SU-DHL-6 (cell line): ENCODE measurements around the gene EDRF1.

Experiments used
- H2AFZ ChIP-seq: fragments of 200-600 bp; sonication (generic); 2 replicates; pipeline ENCODE4 v1.6.1; 2014; ENCODE audit warnings: low read depth, mild to moderate bottlenecking, moderate library complexity, mixed read lengths, antibody characterized with exemption, low read length; ENCODE audit not compliant: severe bottlenecking
- H3F3A ChIP-seq: fragments of 200-600 bp; shearing (Covaris generic); 2 replicates; pipeline ENCODE4 v1.6.0; 2016; ENCODE audit warnings: antibody characterized with exemption, mild to moderate bottlenecking; ENCODE audit not compliant: insufficient read depth
- H3K27ac ChIP-seq: fragments of 200-600 bp; sonication (generic); 2 replicates; pipeline ENCODE4 v1.5.1; 2016; ENCODE audit warnings: low read depth, mild to moderate bottlenecking, low read length, moderate library complexity, mixed read lengths
- H3K27me3 ChIP-seq: fragments of 200-600 bp; sonication (generic), shearing (Covaris generic); 2 replicates; pipeline ENCODE4 v1.6.0; 2014; ENCODE audit warnings: mild to moderate bottlenecking, low read length
- H3K36me3 ChIP-seq: fragments of 200-600 bp; sonication (generic); 2 replicates; pipeline ENCODE4 v1.6.1; 2014; ENCODE audit warnings: mild to moderate bottlenecking, low read length, mixed read lengths
- H3K4me2 ChIP-seq: fragments of 300-600, 200-600 bp; shearing (Covaris generic), sonication (generic); 2 replicates; pipeline ENCODE4 v1.6.0; 2014; ENCODE audit warnings: low read length, low read depth, mild to moderate bottlenecking; ENCODE audit not compliant: poor library complexity, severe bottlenecking
- H3K4me3 ChIP-seq: fragments of 200-600 bp; sonication (generic); 2 replicates; pipeline ENCODE4 v1.5.1; 2014; ENCODE audit warnings: antibody characterized with exemption, low read length, mild to moderate bottlenecking, mixed read lengths; ENCODE audit not compliant: insufficient read depth, poor library complexity, severe bottlenecking
- H3K79me2 ChIP-seq: fragments of 200-600 bp; sonication (generic); 2 replicates; pipeline ENCODE4 v1.6.1; 2014; ENCODE audit warnings: mild to moderate bottlenecking, low read length, moderate library complexity; ENCODE audit not compliant: insufficient read depth
- H3K9ac ChIP-seq: fragments of 200-600 bp; sonication (generic); 2 replicates; pipeline ENCODE4 v1.7.0; 2014; ENCODE audit warnings: mild to moderate bottlenecking, low read length
- H3K9me2 ChIP-seq: fragments of 200-600 bp; sonication (generic); replicated peaks from 2 replicates; pipeline ENCODE4 v1.6.1; 2014; ENCODE audit warnings: low read length; ENCODE audit not compliant: insufficient read depth
- H3K9me3 ChIP-seq: fragments of 200-600 bp; sonication (generic); 2 replicates; pipeline ENCODE4 v1.6.1; 2014; ENCODE audit warnings: low read length, mixed read lengths; ENCODE audit not compliant: insufficient read depth
- H4K20me1 ChIP-seq: fragments of 200-600 bp; sonication (generic); 2 replicates; pipeline ENCODE4 v1.6.1; 2014; ENCODE audit warnings: low read depth, mild to moderate bottlenecking, antibody characterized with exemption, low read length, moderate library complexity, mixed read lengths
- CTCF ChIP-seq: fragments of 200-600 bp; sonication (generic); IDR thresholded peaks from one replicate; pipeline ENCODE4 v1.5.1; 2017; ENCODE audit warnings: antibody characterized with exemption, mild to moderate bottlenecking, low read length, moderate library complexity; ENCODE audit not compliant: insufficient read depth, poor library complexity, severe bottlenecking
- EZH2phosphoT487 ChIP-seq: fragments of 200-600 bp; sonication (generic), shearing (Covaris generic); conservative IDR thresholded peaks from 2 replicates; pipeline ENCODE4 v1.6.1; 2018; ENCODE audit warnings: mild to moderate bottlenecking, antibody characterized with exemption, low read length, moderate library complexity, mixed read lengths

The EDRF1 gene

GRCh38 chr10:125802131-125802530 is 82.6 kb downstream of the EDRF1 start:
- Histone ChIP-seq H3K36me3 (peaks cover 7% of the 10 kb centered on the region), H3K27ac (no peak overlapping the region)

GRCh38 chr10:125802739-125803138 is 83.2 kb downstream of the EDRF1 start:
- Histone ChIP-seq H3K4me3 (no peak overlapping the region), H3K9me2 (no peaks in the 10 kb centered on the region), H3K27me3 (no peaks in the 10 kb centered on the region), H3K9me3 (no peaks in the 10 kb centered on the region), H2AFZ (no peak overlapping the region), H3K4me2 (no peak overlapping the region), H3K79me2 (no peaks in the 10 kb centered on the region), H3K27ac (no peak overlapping the region), H3K36me3 (peaks cover 7% of the 10 kb centered on the region), H3K9ac (no peak overlapping the region), H3F3A (no peaks in the 10 kb centered on the region), H4K20me1 (no peaks in the 10 kb centered on the region)
- TF ChIP-seq CTCF: no peak
- no peak for TF ChIP-seq EZH2phosphoT487

More at GRCh38 chr10:125802131-125802530, 82.6 kb downstream of the EDRF1 start:
- no peaks in the 10 kb centered on the region for H4K20me1 ChIP-seq
- no peaks in the 10 kb centered on the region for H3K9me2 ChIP-seq
- no peak for TF ChIP-seq CTCF
- TF ChIP-seq EZH2phosphoT487: no peak
- H3K4me3 ChIP-seq: no peak overlapping the region
- H3K9me3 ChIP-seq: no peaks in the 10 kb centered on the region
- H3F3A ChIP-seq: no peaks in the 10 kb centered on the region
- no peak overlapping the region for H2AFZ ChIP-seq
- no peaks in the 10 kb centered on the region for H3K79me2 ChIP-seq
- no peak overlapping the region for H3K4me2 ChIP-seq
- H3K9ac ChIP-seq: no peak overlapping the region
- no peaks in the 10 kb centered on the region for H3K27me3 ChIP-seq

- Histone ChIP-seq H2AFZ (no peak overlapping the region), H3K4me3 (no peak overlapping the region), H4K20me1 (no peaks in the 10 kb centered on the region), H3K4me2 (no peak overlapping the region), H3F3A (no peaks in the 10 kb centered on the region), H3K27ac (no peak overlapping the region), H3K79me2 (no peaks in the 10 kb centered on the region), H3K9me2 (no peaks in the 10 kb centered on the region), H3K9ac (no peak overlapping the region), H3K27me3 (no peaks in the 10 kb centered on the region), H3K36me3 (0 out of 2 replicates have a peak, but pooled peaks cover 3% of the 10 kb centered on the region), H3K9me3 (no peaks in the 10 kb centered on the region)
- TF ChIP-seq CTCF (no peak), EZH2phosphoT487 (no peak)
Observed at GRCh38 chr10:125808047-125808446, 88.5 kb downstream of the EDRF1 start.
